ENCODE data around the gene TNNI3.

TNNI3 gene

DNA sequence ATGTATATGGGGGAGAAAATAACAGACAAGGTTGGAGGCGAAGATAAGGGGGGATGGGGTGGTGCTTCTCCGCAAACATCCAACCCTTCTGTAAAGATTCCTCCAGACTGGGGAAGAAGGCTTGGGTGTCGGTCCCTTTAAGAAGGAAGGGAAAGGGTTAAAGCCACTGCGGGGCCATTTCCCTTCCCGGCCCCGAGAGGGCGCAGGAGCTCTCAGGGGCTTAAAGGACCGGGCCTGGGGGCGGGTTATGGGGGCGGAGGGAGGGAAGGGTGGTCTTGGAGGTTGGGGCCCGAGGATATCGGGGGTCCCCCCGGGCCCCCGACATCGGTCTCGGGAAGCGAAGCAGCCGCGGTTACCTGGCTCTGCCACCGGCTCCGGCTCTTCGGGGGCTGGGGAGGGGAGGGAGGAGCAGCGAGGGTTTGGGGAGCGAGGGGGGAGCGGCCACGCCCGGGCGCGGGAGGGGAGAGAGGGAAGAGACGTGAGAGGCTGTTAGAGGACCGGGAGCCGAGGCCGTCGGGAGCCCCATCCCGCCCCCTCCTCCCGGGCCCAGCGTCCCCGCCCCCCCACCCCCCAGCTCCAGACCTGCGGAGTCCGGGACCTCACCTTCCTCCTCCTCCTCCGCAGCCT, 11.3 kb downstream of the TNNI3 start:
- DNase-seq: peak; percentile 73

DNA sequence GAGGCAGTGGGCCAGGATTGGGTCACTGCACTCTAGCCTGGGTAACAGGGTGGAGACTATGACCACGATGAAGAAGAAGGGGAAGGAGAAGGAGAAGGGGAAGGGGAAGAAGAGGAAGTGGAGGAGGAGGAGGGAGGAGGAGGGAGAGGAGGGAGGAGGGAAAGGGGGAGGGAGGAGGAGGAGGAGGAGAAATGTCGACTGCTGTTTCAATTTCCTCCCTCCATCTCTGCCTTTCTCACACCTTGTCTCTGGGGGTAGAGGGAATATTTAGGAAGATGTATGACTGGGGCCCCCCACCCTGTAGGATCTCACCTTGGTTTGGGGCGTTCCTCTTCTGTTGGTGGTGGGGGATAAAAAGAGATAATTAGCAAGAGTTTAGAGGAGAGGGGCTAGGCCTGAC, 12.3 kb downstream of the TNNI3 start:
- DNase-seq: no peak

DNA sequence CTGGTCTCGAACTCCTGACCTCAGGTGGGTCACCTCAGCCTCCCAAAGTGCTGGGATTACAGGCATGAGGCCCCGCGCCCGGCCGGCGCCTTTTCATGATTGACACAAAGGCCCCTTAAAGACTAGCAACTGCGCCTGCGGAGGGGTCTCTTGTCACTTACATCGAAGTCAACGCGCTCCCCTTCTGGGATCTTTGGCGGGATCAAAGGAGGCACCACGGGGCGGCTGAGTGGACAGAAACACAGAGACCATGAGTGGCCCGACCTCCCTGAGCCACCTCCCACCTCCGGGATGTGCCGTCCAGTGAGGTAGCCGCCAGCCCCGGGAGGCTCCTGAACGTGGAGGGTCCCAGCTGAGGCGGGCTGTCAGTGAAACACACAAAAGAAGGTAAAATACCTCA, 15.8 kb downstream of the TNNI3 start:
- no peak for DNase-seq

GRCh38 chr19:55137915-55138314, 19.6 kb downstream of the TNNI3 start:
- DNase-seq: no peak

- DNase-seq: no peak
These were observed 21.0 kb downstream of the TNNI3 start for GRCh38 chr19:55136399-55137102.

DNA sequence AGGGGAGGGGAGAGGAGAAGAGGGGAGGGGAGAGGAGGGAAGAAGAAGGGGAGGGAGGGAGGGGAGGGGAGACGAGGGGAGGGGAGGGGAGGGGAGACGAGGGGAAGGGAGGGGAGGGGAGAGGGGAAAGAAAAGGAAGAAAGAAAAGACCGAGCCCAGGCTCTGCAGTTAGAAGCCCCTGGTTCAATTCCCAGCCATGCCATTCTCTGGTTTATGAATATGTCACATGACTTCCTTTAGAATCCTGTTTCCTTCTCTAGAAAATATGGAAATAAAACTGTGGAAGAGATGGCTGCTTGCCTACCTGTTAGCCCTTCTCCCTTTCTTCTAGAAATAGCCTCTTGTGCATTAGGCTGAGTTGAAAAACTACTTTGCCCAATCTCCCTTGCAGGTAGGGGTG, 22.8 kb downstream of the TNNI3 start:
- no peak for DNase-seq

- DNase-seq: no peak
These were observed 23.7 kb downstream of the TNNI3 start for GRCh38 chr19:55133639-55134444.

GRCh38 chr19:55132453-55133129, 24.9 kb downstream of the TNNI3 start:
- no peak for DNase-seq

GRCh38 chr19:55131421-55131820, 26.1 kb downstream of the TNNI3 start:
- no peak for DNase-seq

DNA sequence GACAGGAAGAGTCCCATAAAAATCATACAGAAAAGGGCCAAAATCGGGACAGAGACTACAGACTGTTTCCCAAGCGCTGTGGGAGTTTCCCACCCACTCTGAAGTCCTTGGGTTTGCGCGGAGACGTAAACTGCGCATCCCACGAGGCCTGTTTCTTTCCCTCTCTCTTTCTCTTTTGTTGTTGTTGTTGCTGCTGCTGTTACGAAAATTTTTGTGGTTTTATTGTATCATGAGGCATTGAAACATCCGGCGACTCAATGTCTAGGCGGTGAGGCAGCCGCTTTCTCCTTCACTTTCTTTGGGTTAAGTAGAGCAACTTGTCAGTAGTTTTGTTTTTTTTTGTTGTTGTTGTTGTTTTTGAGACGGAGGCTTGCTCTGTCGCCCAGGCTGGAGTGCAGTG, 38.5 kb downstream of the TNNI3 start:
- no peak for DNase-seq

GRCh38 chr19:55118401-55118991, 39.0 kb downstream of the TNNI3 start:
- peak; percentile 32 for DNase-seq

GRCh38 chr19:55117663-55118391, 39.7 kb downstream of the TNNI3 start:
- peak; percentile 99 for DNase-seq

DNA sequence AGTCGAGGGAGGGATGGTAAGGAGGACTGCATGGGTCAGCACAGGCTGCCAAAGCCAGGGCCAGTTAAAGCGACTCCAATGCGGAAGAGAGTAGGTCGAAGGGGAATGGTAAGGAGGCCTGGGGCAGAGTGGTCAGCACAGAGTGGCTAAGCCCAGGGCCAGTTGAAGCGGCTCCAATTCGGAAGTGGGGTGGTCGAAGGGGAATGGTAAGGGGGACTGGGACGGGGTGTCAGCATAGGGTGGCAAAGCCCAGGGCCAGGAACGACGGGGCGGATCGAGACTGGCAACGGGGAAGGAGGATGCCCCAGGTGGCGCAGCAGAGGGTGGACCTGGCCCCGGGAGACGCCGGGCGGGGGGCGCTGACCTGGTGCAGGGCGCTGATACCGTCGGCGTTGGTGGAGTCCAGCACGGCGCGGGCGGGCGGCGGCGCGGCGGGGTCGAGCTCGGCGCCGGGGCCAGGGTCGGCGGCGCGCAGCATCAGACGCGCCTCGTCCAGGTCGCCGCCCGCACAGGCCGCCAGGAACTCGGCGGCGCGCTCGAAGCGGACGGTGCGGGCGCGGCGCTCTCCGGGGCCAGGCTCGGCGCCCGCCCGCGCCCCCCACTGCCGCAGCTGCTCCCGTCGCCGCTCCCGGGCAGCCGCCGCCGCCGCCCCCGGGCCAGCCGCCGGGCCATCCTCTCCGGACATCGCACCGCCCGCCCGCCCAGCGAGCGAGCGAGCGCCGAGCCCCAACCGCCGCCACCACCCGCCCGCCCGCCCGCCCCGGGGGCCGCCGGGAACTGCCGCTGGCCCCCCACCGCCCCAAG, 40.5 kb downstream of the TNNI3 start, which contains the start of gene PPP1R12C:
TSS of gene PPP1R12C (minus strand) at position 779 of the 804 bp plus-strand sequence. CDS start at position 685, 94 bp downstream.
- peak; percentile 36 for DNase-seq

- peak; percentile 31 for DNase-seq
These were observed 41.2 kb downstream of the TNNI3 start for GRCh38 chr19:55116232-55116858.

DNA sequence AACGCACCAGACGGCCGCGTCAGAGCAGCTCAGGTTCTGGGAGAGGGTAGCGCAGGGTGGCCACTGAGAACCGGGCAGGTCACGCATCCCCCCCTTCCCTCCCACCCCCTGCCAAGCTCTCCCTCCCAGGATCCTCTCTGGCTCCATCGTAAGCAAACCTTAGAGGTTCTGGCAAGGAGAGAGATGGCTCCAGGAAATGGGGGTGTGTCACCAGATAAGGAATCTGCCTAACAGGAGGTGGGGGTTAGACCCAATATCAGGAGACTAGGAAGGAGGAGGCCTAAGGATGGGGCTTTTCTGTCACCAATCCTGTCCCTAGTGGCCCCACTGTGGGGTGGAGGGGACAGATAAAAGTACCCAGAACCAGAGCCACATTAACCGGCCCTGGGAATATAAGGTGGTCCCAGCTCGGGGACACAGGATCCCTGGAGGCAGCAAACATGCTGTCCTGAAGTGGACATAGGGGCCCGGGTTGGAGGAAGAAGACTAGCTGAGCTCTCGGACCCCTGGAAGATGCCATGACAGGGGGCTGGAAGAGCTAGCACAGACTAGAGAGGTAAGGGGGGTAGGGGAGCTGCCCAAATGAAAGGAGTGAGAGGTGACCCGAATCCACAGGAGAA, 42.0 kb downstream of the TNNI3 start:
- DNase-seq: no peak

GRCh38 chr19:55114566-55115145, 42.9 kb downstream of the TNNI3 start:
- DNase-seq: no peak

DNA sequence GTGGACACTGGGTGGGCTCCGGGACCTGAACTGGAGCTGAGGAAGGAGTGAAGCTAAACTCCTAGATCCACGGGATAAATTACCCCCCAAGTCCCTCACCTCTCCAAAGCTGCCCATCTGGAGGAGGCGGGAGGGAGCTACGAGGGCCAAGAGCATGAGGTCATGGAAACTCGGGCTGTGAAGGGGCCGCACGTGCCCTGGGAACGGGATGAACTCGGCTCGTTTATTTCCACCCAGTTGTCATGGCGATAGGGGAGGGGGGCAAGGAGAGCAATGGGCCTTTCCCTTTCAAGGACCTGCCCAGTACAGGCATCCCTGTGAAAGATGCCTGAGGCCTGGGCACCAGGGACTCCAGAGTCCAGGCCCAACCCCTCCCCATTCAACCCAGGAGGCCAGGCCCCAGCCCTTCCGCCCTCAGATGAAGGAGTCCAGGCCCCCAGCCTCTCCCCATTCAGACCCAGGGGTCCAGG, 43.9 kb downstream of the TNNI3 start:
- DNase-seq: no peak

GRCh38 chr19:55112777-55113569, 44.6 kb downstream of the TNNI3 start:
- DNase-seq: no peak

- DNase-seq: no peak
These were observed 45.2 kb downstream of the TNNI3 start for GRCh38 chr19:55112246-55112776.

Measured in NCI-H146 (cell line).